H1 (cell line): ENCODE measurements around the gene GNAL. TPM values are rescaled to one million over a fixed set of nuclear protein-coding genes. Genes with fewer than 3 reads are reported as not detected.

Experiments
- CTCF ChIA-PET: fragments of 300-600 bp; sonication (Branson Sonifier 250); formaldehyde crosslinking; loops from one replicate; lab custom pipeline; 2021; ENCODE audit not compliant: partially characterized antibody; lab: Charles Lee
- POLR2A ChIA-PET: fragments of 300-600 bp; sonication (Branson Sonifier 250); formaldehyde crosslinking; loops from one replicate; lab custom pipeline; 2021; ENCODE audit warnings: inconsistent platforms; ENCODE audit not compliant: partially characterized antibody; lab: Charles Lee
- DNase-seq, 2 experiments: peaks; one replicate each; pipeline versions ENCODE4 v3.0.0 to v3.0.0-alpha.2; 2010 to 2022; ENCODE audit warnings: low spot score in 2 of 2, low read depth in 1 of 2, mixed read lengths in 1 of 2
- FAIRE-seq: peaks from 2 replicates; lab custom pipeline; 2011; peaks lifted over from hg19 to GRCh38; lab: Jason Lieb, UNC
- H2AFZ ChIP-seq: 2 replicates; pipeline ENCODE4 v1.8.1; 2012; ENCODE audit warnings: low read length, inconsistent platforms
- H2AK5ac ChIP-seq: 2 replicates; pipeline ENCODE4 v1.6.1; 2013; ENCODE audit warnings: low read depth, low read length
- H2BK120ac ChIP-seq: replicated peaks from 2 replicates; pipeline ENCODE3; 2013; ENCODE audit warnings: low read depth, low read length, inconsistent platforms
- H2BK12ac ChIP-seq: 2 replicates; pipeline ENCODE4 v1.6.1; 2013; ENCODE audit warnings: low read depth, low read length
- H2BK15ac ChIP-seq: 2 replicates; pipeline ENCODE4 v1.6.1; 2013; ENCODE audit warnings: low read length
- H2BK20ac ChIP-seq: 2 replicates; pipeline ENCODE4 v1.6.1; 2013; ENCODE audit warnings: low read length
- H2BK5ac ChIP-seq: 2 replicates; pipeline ENCODE4 v1.6.1; 2013; ENCODE audit warnings: low read depth, low read length
- H3K14ac ChIP-seq: 2 replicates; pipeline ENCODE4 v1.6.1; 2013; ENCODE audit warnings: inconsistent platforms; ENCODE audit not compliant: insufficient read length
- H3K18ac ChIP-seq: 2 replicates; pipeline ENCODE4 v1.6.1; 2013; ENCODE audit warnings: low read length; ENCODE audit errors: extremely low read depth
- H3K23ac ChIP-seq: 2 replicates; pipeline ENCODE4 v1.6.1; 2013; ENCODE audit warnings: inconsistent platforms; ENCODE audit not compliant: insufficient read length
- H3K23me2 ChIP-seq: 2 replicates; pipeline ENCODE4 v1.6.1; 2013; ENCODE audit warnings: low read depth, low read length
- H3K27ac ChIP-seq: 2 replicates; pipeline ENCODE4 v1.6.1; 2011; ENCODE audit warnings: low read depth, low read length, inconsistent platforms
- H3K27me3 ChIP-seq, 4 experiments: replicated peaks in 1 of 4; 1 replicate in 1 of 4; 2 replicates in 3 of 4; pipeline versions ENCODE4 v1.6.1 to v1.8.1; 2011 to 2013; ENCODE audit warnings: low read length in 3 of 4, mild to moderate bottlenecking in 3 of 4, inconsistent platforms in 2 of 4, mixed read lengths in 2 of 4, moderate library complexity in 1 of 4; ENCODE audit not compliant: control insufficient read depth in 3 of 4, insufficient read depth in 3 of 4; ENCODE audit errors: extremely low read depth in 1 of 4
- H3K36me3 ChIP-seq, 4 experiments: 2 replicates each; pipeline versions ENCODE4 v1.6.1 to v1.8.1; 2011 to 2013; ENCODE audit warnings: mild to moderate bottlenecking in 4 of 4, low read length in 3 of 4, moderate library complexity in 2 of 4, control low read depth in 1 of 4, inconsistent platforms in 1 of 4; ENCODE audit not compliant: insufficient read depth in 4 of 4, control insufficient read depth in 2 of 4
- H3K4ac ChIP-seq: replicated peaks from 2 replicates; pipeline ENCODE3; 2013; ENCODE audit warnings: low read length, low read depth, mixed read lengths, inconsistent platforms; ENCODE audit not compliant: insufficient read length
- H3K4me1 ChIP-seq, 4 experiments: replicated peaks in 1 of 4; 1 replicate in 1 of 4; 2 replicates in 3 of 4; pipeline versions ENCODE4 v1.6.1 to v1.8.1; 2011 to 2013; ENCODE audit warnings: low read length in 3 of 4, inconsistent platforms in 2 of 4, mixed read lengths in 1 of 4; ENCODE audit not compliant: insufficient read depth in 4 of 4, control insufficient read depth in 3 of 4
- H3K4me2 ChIP-seq, 2 experiments: 2 replicates each; pipeline versions ENCODE4 v1.6.1 to v1.8.1; 2011 to 2013; ENCODE audit warnings: low read depth in 2 of 2, low read length in 2 of 2, control low read depth in 1 of 2, inconsistent platforms in 1 of 2, mild to moderate bottlenecking in 1 of 2; ENCODE audit not compliant: insufficient read depth in 1 of 2
- H3K4me3 ChIP-seq, 4 experiments: fragments of 200-600, 300-600 bp in 1 of 4; sonication (generic), shearing (Covaris generic), sonication (Bioruptor Twin) in 1 of 4; 2 replicates each; pipeline versions ENCODE4 v1.5.1 to v1.8.1; 2011 to 2016; ENCODE audit warnings: low read length in 4 of 4, low read depth in 3 of 4, control low read depth in 2 of 4, inconsistent platforms in 2 of 4, mild to moderate bottlenecking in 2 of 4, mixed read lengths in 1 of 4, moderate library complexity in 1 of 4; ENCODE audit not compliant: insufficient read depth in 2 of 4; ENCODE audit errors: extremely low read depth in 1 of 4
- H3K56ac ChIP-seq: replicated peaks from 2 replicates; pipeline ENCODE3; 2013; ENCODE audit warnings: low read depth, mild to moderate bottlenecking, mixed read lengths, low read length, inconsistent platforms; ENCODE audit not compliant: insufficient read length
- H3K79me1 ChIP-seq: 2 replicates; pipeline ENCODE4 v1.6.1; 2013; ENCODE audit warnings: low read depth, low read length, control low read depth
- H3K79me2 ChIP-seq, 2 experiments: 2 replicates each; pipeline versions ENCODE4 v1.6.1 to v1.8.1; 2012 to 2013; ENCODE audit warnings: low read length in 2 of 2, mild to moderate bottlenecking in 2 of 2, inconsistent platforms in 1 of 2; ENCODE audit not compliant: insufficient read depth in 2 of 2, control insufficient read depth in 1 of 2
- H3K9ac ChIP-seq, 4 experiments: replicated peaks in 1 of 4; 1 replicate in 1 of 4; 2 replicates in 3 of 4; pipeline versions ENCODE4 v1.6.1 to v1.8.1; 2011 to 2013; ENCODE audit warnings: low read depth in 3 of 4, low read length in 3 of 4, control low read depth in 2 of 4, mild to moderate bottlenecking in 2 of 4, moderate library complexity in 2 of 4, inconsistent platforms in 1 of 4; ENCODE audit errors: extremely low read depth in 1 of 4
- H3K9me3 ChIP-seq, 2 experiments: 2 replicates each; pipeline versions ENCODE4 v1.6.1 to v1.8.1; 2012 to 2013; ENCODE audit warnings: mild to moderate bottlenecking in 2 of 2, moderate library complexity in 2 of 2, control low read depth in 1 of 2, inconsistent platforms in 1 of 2, low read depth in 1 of 2, low read length in 1 of 2, mixed read lengths in 1 of 2; ENCODE audit not compliant: insufficient read depth in 2 of 2
- H4K20me1 ChIP-seq, 2 experiments: replicated peaks in 1 of 2; 2 replicates each; pipeline versions ENCODE3 to v1.8.1; 2011 to 2013; ENCODE audit warnings: inconsistent platforms in 2 of 2, low read length in 2 of 2, mild to moderate bottlenecking in 1 of 2; ENCODE audit not compliant: insufficient read depth in 2 of 2, control insufficient read depth in 1 of 2
- H4K5ac ChIP-seq: 2 replicates; pipeline ENCODE4 v1.6.1; 2013; ENCODE audit warnings: low read length, low read depth, mixed read lengths, inconsistent platforms; ENCODE audit not compliant: insufficient read length
- H4K8ac ChIP-seq: 2 replicates; pipeline ENCODE4 v1.8.0; 2013; ENCODE audit warnings: mild to moderate bottlenecking, moderate library complexity, low read length, inconsistent platforms; ENCODE audit not compliant: insufficient read depth; ENCODE audit errors: extremely low read depth
- H4K91ac ChIP-seq: replicated peaks from 2 replicates; pipeline ENCODE3; 2013; ENCODE audit warnings: low read length, mixed read lengths, inconsistent platforms; ENCODE audit not compliant: insufficient read length
- ASH2L ChIP-seq: fragments of 200-600, 300-600 bp; sonication (generic); IDR thresholded peaks from one replicate; pipeline ENCODE4 v1.7.1; 2017; ENCODE audit warnings: low read length
- BACH1 ChIP-seq: IDR thresholded peaks from 2 replicates; pipeline ENCODE4 v1.6.1; 2012; ENCODE audit warnings: low read length, improper control_type of control experiment
- BCL11A ChIP-seq, 2 experiments: IDR thresholded peaks; one replicate each; pipeline ENCODE4 v1.6.1; 2011; ENCODE audit warnings: low read depth in 2 of 2, low read length in 2 of 2, mild to moderate bottlenecking in 2 of 2
- BRCA1 ChIP-seq: IDR thresholded peaks from 2 replicates; pipeline ENCODE4 v1.6.1; 2012; ENCODE audit warnings: low read depth, low read length, improper control_type of control experiment
- CBX8 ChIP-seq: fragments of 300-800, 300-1000 bp; sonication (generic); IDR thresholded peaks from 2 replicates; pipeline ENCODE4 v1.7.1; 2016; ENCODE audit warnings: low read depth, low read length, borderline replicate concordance
- CEBPB ChIP-seq: IDR thresholded peaks from 2 replicates; pipeline ENCODE4 v1.6.1; 2012; ENCODE audit warnings: low read depth, low read length
- EGR1 ChIP-seq: IDR thresholded peaks from 2 replicates; pipeline ENCODE4 v1.6.1; 2011; ENCODE audit warnings: low read depth, low read length, borderline replicate concordance
- EP300 ChIP-seq, 2 experiments: IDR thresholded peaks; 1 replicate in 1 of 2; 2 replicates in 1 of 2; pipeline ENCODE4 v1.6.1; 2011 to 2012; ENCODE audit warnings: low read depth in 2 of 2, low read length in 2 of 2, mild to moderate bottlenecking in 2 of 2, borderline replicate concordance in 1 of 2, inconsistent platforms in 1 of 2, moderate library complexity in 1 of 2
- HDAC6 ChIP-seq: IDR thresholded peaks from one replicate; pipeline ENCODE4 v1.7.1; 2012; ENCODE audit warnings: low read depth, mild to moderate bottlenecking, inconsistent platforms, low read length, moderate library complexity
- MAFK ChIP-seq: IDR thresholded peaks from 2 replicates; pipeline ENCODE4 v1.6.1; 2012; ENCODE audit warnings: low read depth, mild to moderate bottlenecking, improper control_type of control experiment, low read length
- RFX5 ChIP-seq: IDR thresholded peaks from 2 replicates; pipeline ENCODE4 v1.6.1; 2011; ENCODE audit warnings: low read depth, low read length, improper control_type of control experiment, borderline replicate concordance
- SIX5 ChIP-seq: IDR thresholded peaks from 2 replicates; pipeline ENCODE4 v1.6.1; 2011; ENCODE audit warnings: mild to moderate bottlenecking, low read depth, low read length
- SP2 ChIP-seq: IDR thresholded peaks from 2 replicates; pipeline ENCODE4 v1.6.1; 2012; ENCODE audit warnings: mild to moderate bottlenecking, low read length, inconsistent platforms
- SUZ12 ChIP-seq: fragments of 200-600 bp; sonication (generic); IDR thresholded peaks from 2 replicates; pipeline ENCODE4 v1.6.1; 2012; ENCODE audit warnings: mild to moderate bottlenecking, inconsistent platforms, low read length, moderate library complexity, mixed read lengths
- ZNF274 ChIP-seq: IDR thresholded peaks from 2 replicates; pipeline ENCODE4 v1.7.0; 2012; ENCODE audit warnings: low read length, borderline replicate concordance; ENCODE audit errors: extremely low read depth
- WGBS, 2 experiments: shearing (Covaris generic) in 1 of 2; methylation state at CpG; one replicate each; pipeline versions ENCODE4 v1.1.6 to v1.1.7; 2013 to 2015; ENCODE audit warnings: low lambda C conversion rate in 2 of 2, mixed read lengths in 2 of 2, inconsistent platforms in 1 of 2, low coverage in 1 of 2, missing lambda C conversion rate in 1 of 2; ENCODE audit not compliant: insufficient replicate concordance in 2 of 2, insufficient coverage in 1 of 2, insufficient read length in 1 of 2; ENCODE audit errors: extremely low coverage in 1 of 2, missing lambda C conversion rate in 1 of 2; 5-methylcytosine and 5-hydroxymethylcytosine counted together
- polyA plus RNA-seq, 7 experiments: library from polyadenylated mRNA; depleted of rRNA in 3 of 7; stranded (reverse) in 5 of 7; unstranded in 2 of 7; fragments of >200 nt in 5 of 7; fragments of 200-250 nt in 2 of 7; gene quantifications; 1 replicate in 5 of 7; 2 replicates in 1 of 7; 4 replicates in 1 of 7; pipeline versions ENCODE4 v1.2.1 to v1.2.3, GENCODE V29; 2011 to 2013; ENCODE audit warnings: missing spikeins in 2 of 7, mixed read lengths in 2 of 7
- total RNA-seq: library from RNA; stranded (reverse); fragmentation: NEBNext Ultra II Directional; extraction: Animal tissue kit (Norgen Biotek cat#: 25700); gene quantifications from 2 replicates; pipeline ENCODE4 v1.2.1, GENCODE V29; 2021

The GNAL gene
- total and polyA plus RNA-seq, 2 of the 8 experiments (the other 6 are each of a cell fraction or from before 2014, with no cell fraction given): 13.2 to 18.3 TPM

GRCh38 chr18:11850821-11851145 is 161.7 kb downstream of the GNAL start:
- ChIA-PET CTCF (interaction anchor here (1.0 to 2.6 kb wide), 2 partner anchors 21 to 90 kb away, joined by 3 to 6 read pairs; no protein-coding TSS in a partner anchor), POLR2A (interaction anchor here (0.9 to 1.5 kb wide), 3 partner anchors 10 to 41 kb away, joined by 3 to 5 read pairs (median 3); no protein-coding TSS in a partner anchor)
- peak overlapping the region; percentile 60 to 79 for H3K4me2 ChIP-seq
- DNase-seq: no peak
- H2AFZ ChIP-seq: peak overlapping the region; percentile 68; the same call in 1 of the 2 replicates
- no peak overlapping the region for H3K14ac ChIP-seq
- WGBS, 2 experiments: 21% methylated on average over 10 of the region's 10 CpGs; no CpG with 5 or more reads in 1 of the 2 experiments
- FAIRE-seq: no peak
- no peak overlapping the region for H3K18ac ChIP-seq
- peak overlapping the region; percentile 90 to 100 (median 95) for H3K4me3 ChIP-seq
- H4K5ac ChIP-seq: no peak overlapping the region
- H4K8ac ChIP-seq: no peak overlapping the region
- peak overlapping the region in 2 of 4 experiments; percentile 95 to 96; a peak in 4 of 7 replicates for H3K9ac ChIP-seq
- H2BK120ac ChIP-seq: no peak overlapping the region
- H3K27ac ChIP-seq: no peak overlapping the region
- H3K9me3 ChIP-seq: no peaks in the 10 kb centered on the region
- H2BK20ac ChIP-seq: no peak overlapping the region
- H4K91ac ChIP-seq: no peak overlapping the region
- no peak overlapping the region for H2BK12ac ChIP-seq
- no peak overlapping the region for H3K56ac ChIP-seq
- H4K20me1 ChIP-seq: peaks cover 0 to 9% of the 10 kb centered on the region in 2 experiments
- no peak overlapping the region for H2BK15ac ChIP-seq
- H3K4ac ChIP-seq: no peak overlapping the region
- H3K23me2 ChIP-seq: no peaks in the 10 kb centered on the region; the same call in 1 of the 2 replicates
- H2BK5ac ChIP-seq: no peak overlapping the region
- H3K36me3 ChIP-seq: no peaks in the 10 kb centered on the region
- H3K79me1 ChIP-seq: 0 out of 2 replicates have a peak, but pooled peaks cover 3% of the 10 kb centered on the region
- H3K23ac ChIP-seq: no peak overlapping the region
- H3K4me1 ChIP-seq: peaks cover 3 to 5% (median 4%) of the 10 kb centered on the region in 4 experiments; a peak in 5 of 7 replicates
- H3K27me3 ChIP-seq: no peaks in the 10 kb centered on the region
- H3K79me2 ChIP-seq: peaks cover 8 to 24% of the 10 kb centered on the region in 2 experiments; a peak in 3 of 4 replicates
- no peak overlapping the region for H2AK5ac ChIP-seq
- TF ChIP-seq RFX5 (no peak), BRCA1 (no peak), SIX5 (no peak), ASH2L (no peak), BACH1 (no peak), CBX8 (no peak), SP2 (no peak), MAFK (no peak), CEBPB (no peak), SUZ12 (no peak), HDAC6 (no peak), EGR1 (no peak), EP300 (IDR thresholded peaks at IDR 0.05; ENCODE audit: borderline replicate concordance in 1 of 2, low read depth in 2 of 2, low read length in 2 of 2) (no peak), BCL11A (IDR thresholded peaks at IDR 0.05; ENCODE audit: low read depth in 2 of 2, low read length in 2 of 2) (no peak), ZNF274 (no peak)
